Measurements from ENCODE around the gene NINJ2. TPM values are rescaled to one million over a fixed set of nuclear protein-coding genes. Genes with fewer than 3 reads are reported as not detected.

The NINJ2 gene
- total RNA-seq, 1 donor from 2014 or later = not detected

- DNase-seq (ENCODE audit: low read depth) = no peak
- no peak overlapping the region for H3K4me3 ChIP-seq (ENCODE audit: low read depth, low read length)
- no peak for TF ChIP-seq CTCF (conservative IDR thresholded peaks at IDR 0.05; ENCODE audit: low read depth, low read length)
These were observed 130.2 kb downstream of the NINJ2 start for GRCh38 chr12:532908-533565.

- H3K4me3 ChIP-seq (ENCODE audit: low read depth, low read length) = no peak overlapping the region
- no peak for TF ChIP-seq CTCF (conservative IDR thresholded peaks at IDR 0.05; ENCODE audit: low read depth, low read length)
- DNase-seq (ENCODE audit: low read depth) = no peak
These were observed 131.2 kb downstream of the NINJ2 start for GRCh38 chr12:531951-532585.

DNA sequence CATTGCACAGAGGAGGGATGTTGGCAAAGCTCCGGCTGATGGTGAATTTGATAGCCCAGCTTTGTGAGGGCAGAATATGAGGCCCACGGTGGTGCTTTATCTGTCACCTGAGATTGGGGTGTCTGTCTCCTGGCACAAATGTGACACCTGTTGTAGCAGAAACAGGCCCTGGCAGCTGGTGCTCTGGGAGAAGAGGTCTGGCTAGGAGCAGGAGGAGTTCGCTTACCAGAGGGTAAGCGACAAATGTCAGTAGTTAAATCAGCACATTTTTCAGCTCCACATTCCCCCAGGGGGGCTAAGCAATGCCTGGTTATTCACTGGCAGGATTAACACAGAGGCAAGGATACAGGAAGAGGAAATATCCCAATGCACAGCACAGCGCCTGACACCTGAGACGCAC, 132.4 kb downstream of the NINJ2 start:
- no peak overlapping the region for H3K4me3 ChIP-seq (ENCODE audit: low read depth, low read length)
- DNase-seq (ENCODE audit: low read depth) = no peak
- TF ChIP-seq CTCF (conservative IDR thresholded peaks at IDR 0.05; ENCODE audit: low read depth, low read length) = no peak

GRCh38 chr12:530308-530707, 132.9 kb downstream of the NINJ2 start:
- TF ChIP-seq CTCF (conservative IDR thresholded peaks at IDR 0.05; ENCODE audit: low read depth, low read length) = no peak
- no peak overlapping the region for H3K4me3 ChIP-seq (ENCODE audit: low read depth, low read length)
- no peak for DNase-seq (ENCODE audit: low read depth)

- DNase-seq (ENCODE audit: low read depth) = no peak
- H3K4me3 ChIP-seq (ENCODE audit: low read depth, low read length) = no peak overlapping the region
- no peak for TF ChIP-seq CTCF (conservative IDR thresholded peaks at IDR 0.05; ENCODE audit: low read depth, low read length)
These were observed 135.5 kb downstream of the NINJ2 start for GRCh38 chr12:527729-528128.

DNA sequence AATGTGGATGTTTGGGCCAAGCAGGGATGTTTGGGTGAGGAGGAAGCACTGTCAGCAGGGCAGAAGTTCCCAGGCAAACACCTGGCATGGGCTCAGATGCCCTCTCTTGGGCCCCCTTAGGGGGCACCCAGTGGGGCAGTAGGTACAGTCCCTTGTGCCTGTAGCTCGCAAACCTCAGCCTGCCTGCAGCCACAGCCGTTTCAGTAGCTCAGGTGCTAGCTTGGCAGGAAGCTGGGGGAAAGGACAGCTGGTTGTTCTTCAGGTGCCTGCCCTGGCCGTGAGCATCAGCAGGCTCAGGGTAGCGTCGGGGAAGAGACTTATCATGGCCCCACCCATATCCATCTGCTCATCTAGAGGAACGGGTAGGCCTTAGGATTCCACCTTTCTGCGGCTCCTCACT, 136.0 kb downstream of the NINJ2 start:
- TF ChIP-seq CTCF (conservative IDR thresholded peaks at IDR 0.05; ENCODE audit: low read depth, low read length) = no peak
- no peak overlapping the region for H3K4me3 ChIP-seq (ENCODE audit: low read depth, low read length)
- DNase-seq (ENCODE audit: low read depth) = no peak

DNA sequence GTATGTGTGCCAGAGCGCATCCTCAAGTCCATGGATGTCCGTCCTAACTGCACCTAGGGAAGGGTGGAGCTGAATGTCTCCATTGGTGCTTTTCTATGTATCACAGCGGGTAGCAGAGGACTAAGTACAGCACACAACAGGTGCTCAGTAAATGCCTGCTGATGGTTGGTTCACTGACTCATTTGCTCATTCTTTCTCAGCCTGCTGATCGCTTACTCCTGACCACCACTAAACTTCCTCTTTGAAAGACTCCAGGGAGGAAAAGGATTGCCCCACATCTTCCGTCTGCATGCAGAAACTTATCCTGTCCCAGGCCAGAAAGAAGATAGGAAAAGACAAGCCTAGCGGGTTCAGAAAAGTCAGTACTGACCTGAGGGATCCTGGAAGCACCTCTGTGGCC, 137.2 kb downstream of the NINJ2 start:
- H3K4me3 ChIP-seq (ENCODE audit: low read depth, low read length) = no peak overlapping the region
- no peak for TF ChIP-seq CTCF (conservative IDR thresholded peaks at IDR 0.05; ENCODE audit: low read depth, low read length)
- no peak for DNase-seq (ENCODE audit: low read depth)

Measured in epithelial cell of proximal tubule (primary cell).